SK-N-SH treated with all-trans-retinoic acid at 6 μM for 48 hours (cell line): ENCODE measurements around the gene FAM43A.

ENCODE experiments used
- ATAC-seq: fragments of 200-7000 bp; cut with Tn5 transposase; 3 replicates; pipeline ENCODE4 v1.9.1; 2020; ENCODE audit warnings: mild to moderate bottlenecking, moderate library complexity
- ARNTL ChIP-seq: fragments of 450-650 bp; formaldehyde crosslinking; IDR thresholded peaks from 2 replicates; pipeline ENCODE4 v1.5.0; 2020; ENCODE audit warnings: low read depth, mild to moderate bottlenecking, moderate library complexity, borderline replicate concordance
- ESRRG ChIP-seq: fragments of 250-450 bp; sonication (Bioruptor Pico); IDR thresholded peaks from 2 replicates; pipeline ENCODE4 v1.6.1; 2021; ENCODE audit warnings: mild to moderate bottlenecking
- ISL1 ChIP-seq: fragments of 250-450 bp; sonication (Bioruptor Pico); IDR thresholded peaks from 2 replicates; pipeline ENCODE4 v2.1.2; 2022; ENCODE audit warnings: mild to moderate bottlenecking, moderate library complexity
- OSR1 ChIP-seq: fragments of 250-450 bp; sonication (Bioruptor Pico); IDR thresholded peaks from 2 replicates; pipeline ENCODE4 v1.8.0; 2022; ENCODE audit warnings: moderate library complexity, mild to moderate bottlenecking, inconsistent platforms
- RARB ChIP-seq: fragments of 250-450 bp; sonication (Bioruptor Pico); IDR thresholded peaks from 2 replicates; pipeline ENCODE4 v1.8.0; 2021; ENCODE audit warnings: mild to moderate bottlenecking, moderate library complexity
- SNAI2 ChIP-seq: fragments of 250-450 bp; sonication (Bioruptor Pico); IDR thresholded peaks from 2 replicates; pipeline ENCODE4 v1.5.0; 2020; ENCODE audit warnings: mild to moderate bottlenecking, moderate library complexity
- TCF4 ChIP-seq: fragments of 250-450 bp; sonication (Bioruptor Pico); IDR thresholded peaks from 2 replicates; pipeline ENCODE4 v1.8.0; 2021; ENCODE audit warnings: mild to moderate bottlenecking, moderate library complexity, borderline replicate concordance
- TOX ChIP-seq: fragments of 250-450 bp; sonication (Bioruptor Pico); IDR thresholded peaks from 2 replicates; pipeline ENCODE4 v1.8.0; 2021; ENCODE audit warnings: mild to moderate bottlenecking, moderate library complexity, borderline replicate concordance
- ZFP3 ChIP-seq: fragments of 250-450 bp; sonication (Bioruptor Pico); IDR thresholded peaks from 2 replicates; pipeline ENCODE4 v1.5.0; 2020; ENCODE audit warnings: mild to moderate bottlenecking, moderate library complexity
- ZFP30 ChIP-seq: fragments of 450-650 bp; formaldehyde crosslinking; IDR thresholded peaks from 2 replicates; pipeline ENCODE4 v1.5.0; 2022; ENCODE audit warnings: mild to moderate bottlenecking, moderate library complexity
- ZNF565 ChIP-seq: fragments of 450-650 bp; formaldehyde crosslinking; conservative IDR thresholded peaks from 2 replicates; pipeline ENCODE4 v1.5.0; 2020; ENCODE audit warnings: low read depth, mild to moderate bottlenecking, moderate library complexity
- ZNF70 ChIP-seq: fragments of 450-650 bp; formaldehyde crosslinking; IDR thresholded peaks from 2 replicates; pipeline ENCODE4 v1.5.0; 2020; ENCODE audit warnings: mild to moderate bottlenecking, moderate library complexity
- ZNF8 ChIP-seq: fragments of 450-650 bp; formaldehyde crosslinking; IDR thresholded peaks from 2 replicates; pipeline ENCODE4 v1.5.0; 2020; ENCODE audit warnings: mild to moderate bottlenecking, moderate library complexity
- TF ChIP-seq, protein P1 (sequence below): fragments of 250-450 bp; sonication (Bioruptor Pico); IDR thresholded peaks from 2 replicates; pipeline ENCODE4 v1.5.1; 2021; ENCODE audit warnings: mild to moderate bottlenecking, moderate library complexity
- TF ChIP-seq, protein P2 (sequence below): fragments of 250-450 bp; sonication (Bioruptor Pico); IDR thresholded peaks from 2 replicates; pipeline ENCODE4 v1.5.0; 2020; ENCODE audit warnings: mild to moderate bottlenecking, moderate library complexity
- TF ChIP-seq, protein P3 (sequence below): fragments of 250-450 bp; sonication (Bioruptor Pico); IDR thresholded peaks from 2 replicates; pipeline ENCODE4 v1.8.0; 2021; ENCODE audit warnings: low read depth, mild to moderate bottlenecking, moderate library complexity, borderline replicate concordance
- TF ChIP-seq, protein P4 (sequence below): fragments of 250-450 bp; sonication (Bioruptor Pico); IDR thresholded peaks from 2 replicates; pipeline ENCODE4 v1.8.0; 2020; ENCODE audit warnings: mild to moderate bottlenecking, moderate library complexity, borderline replicate concordance

The FAM43A gene

DNA sequence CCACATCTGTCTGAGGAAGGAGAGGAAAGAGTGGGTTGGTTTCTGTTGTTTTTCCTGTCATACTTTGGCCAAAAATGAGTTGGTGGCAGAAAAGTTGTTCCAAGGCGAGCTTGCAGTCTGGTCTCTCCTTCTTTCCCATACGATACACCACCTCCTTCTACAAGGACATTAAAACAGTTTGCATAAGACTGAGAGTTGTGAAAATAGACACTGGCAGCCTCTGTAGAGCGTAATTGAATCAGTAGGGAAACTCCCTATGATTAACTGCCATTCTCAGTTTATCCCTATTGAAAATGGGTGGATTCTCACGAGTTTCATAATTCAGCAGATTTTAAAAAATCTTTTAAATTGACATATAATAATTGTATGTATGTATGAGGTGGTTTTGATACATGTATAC is 10.0 kb upstream of the FAM43A start:
- no peak for ATAC-seq
- TF ChIP-seq ZNF70 = no peak
- TF ChIP-seq ZFP30 (CRISPR knock-in tag) = no peak
- no peak for TF ChIP-seq ZNF8 (CRISPR knock-in tag)
- no peak for TF ChIP-seq ISL1
- TF ChIP-seq ZFP3 (CRISPR knock-in tag) = no peak
- TF ChIP-seq ARNTL = no peak
- TF ChIP-seq, protein P1, sequence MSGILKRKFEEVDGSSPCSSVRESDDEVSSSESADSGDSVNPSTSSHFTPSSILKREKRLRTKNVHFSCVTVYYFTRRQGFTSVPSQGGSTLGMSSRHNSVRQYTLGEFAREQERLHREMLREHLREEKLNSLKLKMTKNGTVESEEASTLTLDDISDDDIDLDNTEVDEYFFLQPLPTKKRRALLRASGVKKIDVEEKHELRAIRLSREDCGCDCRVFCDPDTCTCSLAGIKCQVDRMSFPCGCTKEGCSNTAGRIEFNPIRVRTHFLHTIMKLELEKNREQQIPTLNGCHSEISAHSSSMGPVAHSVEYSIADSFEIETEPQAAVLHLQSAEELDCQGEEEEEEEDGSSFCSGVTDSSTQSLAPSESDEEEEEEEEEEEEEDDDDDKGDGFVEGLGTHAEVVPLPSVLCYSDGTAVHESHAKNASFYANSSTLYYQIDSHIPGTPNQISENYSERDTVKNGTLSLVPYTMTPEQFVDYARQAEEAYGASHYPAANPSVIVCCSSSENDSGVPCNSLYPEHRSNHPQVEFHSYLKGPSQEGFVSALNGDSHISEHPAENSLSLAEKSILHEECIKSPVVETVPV (CRISPR knock-in tag) = no peak
- TF ChIP-seq OSR1 (CRISPR knock-in tag) = no peak
- TF ChIP-seq ESRRG (CRISPR knock-in tag) = no peak
- TF ChIP-seq, protein P2, sequence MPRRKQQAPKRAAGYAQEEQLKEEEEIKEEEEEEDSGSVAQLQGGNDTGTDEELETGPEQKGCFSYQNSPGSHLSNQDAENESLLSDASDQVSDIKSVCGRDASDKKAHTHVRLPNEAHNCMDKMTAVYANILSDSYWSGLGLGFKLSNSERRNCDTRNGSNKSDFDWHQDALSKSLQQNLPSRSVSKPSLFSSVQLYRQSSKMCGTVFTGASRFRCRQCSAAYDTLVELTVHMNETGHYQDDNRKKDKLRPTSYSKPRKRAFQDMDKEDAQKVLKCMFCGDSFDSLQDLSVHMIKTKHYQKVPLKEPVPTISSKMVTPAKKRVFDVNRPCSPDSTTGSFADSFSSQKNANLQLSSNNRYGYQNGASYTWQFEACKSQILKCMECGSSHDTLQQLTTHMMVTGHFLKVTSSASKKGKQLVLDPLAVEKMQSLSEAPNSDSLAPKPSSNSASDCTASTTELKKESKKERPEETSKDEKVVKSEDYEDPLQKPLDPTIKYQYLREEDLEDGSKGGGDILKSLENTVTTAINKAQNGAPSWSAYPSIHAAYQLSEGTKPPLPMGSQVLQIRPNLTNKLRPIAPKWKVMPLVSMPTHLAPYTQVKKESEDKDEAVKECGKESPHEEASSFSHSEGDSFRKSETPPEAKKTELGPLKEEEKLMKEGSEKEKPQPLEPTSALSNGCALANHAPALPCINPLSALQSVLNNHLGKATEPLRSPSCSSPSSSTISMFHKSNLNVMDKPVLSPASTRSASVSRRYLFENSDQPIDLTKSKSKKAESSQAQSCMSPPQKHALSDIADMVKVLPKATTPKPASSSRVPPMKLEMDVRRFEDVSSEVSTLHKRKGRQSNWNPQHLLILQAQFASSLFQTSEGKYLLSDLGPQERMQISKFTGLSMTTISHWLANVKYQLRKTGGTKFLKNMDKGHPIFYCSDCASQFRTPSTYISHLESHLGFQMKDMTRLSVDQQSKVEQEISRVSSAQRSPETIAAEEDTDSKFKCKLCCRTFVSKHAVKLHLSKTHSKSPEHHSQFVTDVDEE = no peak
- TF ChIP-seq, protein P3, sequence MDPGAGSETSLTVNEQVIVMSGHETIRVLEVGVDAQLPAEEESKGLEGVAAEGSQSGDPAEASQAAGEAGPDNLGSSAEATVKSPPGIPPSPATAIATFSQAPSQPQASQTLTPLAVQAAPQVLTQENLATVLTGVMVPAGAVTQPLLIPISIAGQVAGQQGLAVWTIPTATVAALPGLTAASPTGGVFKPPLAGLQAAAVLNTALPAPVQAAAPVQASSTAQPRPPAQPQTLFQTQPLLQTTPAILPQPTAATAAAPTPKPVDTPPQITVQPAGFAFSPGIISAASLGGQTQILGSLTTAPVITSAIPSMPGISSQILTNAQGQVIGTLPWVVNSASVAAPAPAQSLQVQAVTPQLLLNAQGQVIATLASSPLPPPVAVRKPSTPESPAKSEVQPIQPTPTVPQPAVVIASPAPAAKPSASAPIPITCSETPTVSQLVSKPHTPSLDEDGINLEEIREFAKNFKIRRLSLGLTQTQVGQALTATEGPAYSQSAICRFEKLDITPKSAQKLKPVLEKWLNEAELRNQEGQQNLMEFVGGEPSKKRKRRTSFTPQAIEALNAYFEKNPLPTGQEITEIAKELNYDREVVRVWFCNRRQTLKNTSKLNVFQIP (CRISPR knock-in tag) = no peak
- TF ChIP-seq TOX = no peak
- TF ChIP-seq, protein P4, sequence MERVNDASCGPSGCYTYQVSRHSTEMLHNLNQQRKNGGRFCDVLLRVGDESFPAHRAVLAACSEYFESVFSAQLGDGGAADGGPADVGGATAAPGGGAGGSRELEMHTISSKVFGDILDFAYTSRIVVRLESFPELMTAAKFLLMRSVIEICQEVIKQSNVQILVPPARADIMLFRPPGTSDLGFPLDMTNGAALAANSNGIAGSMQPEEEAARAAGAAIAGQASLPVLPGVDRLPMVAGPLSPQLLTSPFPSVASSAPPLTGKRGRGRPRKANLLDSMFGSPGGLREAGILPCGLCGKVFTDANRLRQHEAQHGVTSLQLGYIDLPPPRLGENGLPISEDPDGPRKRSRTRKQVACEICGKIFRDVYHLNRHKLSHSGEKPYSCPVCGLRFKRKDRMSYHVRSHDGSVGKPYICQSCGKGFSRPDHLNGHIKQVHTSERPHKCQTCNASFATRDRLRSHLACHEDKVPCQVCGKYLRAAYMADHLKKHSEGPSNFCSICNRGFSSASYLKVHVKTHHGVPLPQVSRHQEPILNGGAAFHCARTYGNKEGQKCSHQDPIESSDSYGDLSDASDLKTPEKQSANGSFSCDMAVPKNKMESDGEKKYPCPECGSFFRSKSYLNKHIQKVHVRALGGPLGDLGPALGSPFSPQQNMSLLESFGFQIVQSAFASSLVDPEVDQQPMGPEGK (CRISPR knock-in tag) = no peak
- no peak for TF ChIP-seq TCF4

DNA sequence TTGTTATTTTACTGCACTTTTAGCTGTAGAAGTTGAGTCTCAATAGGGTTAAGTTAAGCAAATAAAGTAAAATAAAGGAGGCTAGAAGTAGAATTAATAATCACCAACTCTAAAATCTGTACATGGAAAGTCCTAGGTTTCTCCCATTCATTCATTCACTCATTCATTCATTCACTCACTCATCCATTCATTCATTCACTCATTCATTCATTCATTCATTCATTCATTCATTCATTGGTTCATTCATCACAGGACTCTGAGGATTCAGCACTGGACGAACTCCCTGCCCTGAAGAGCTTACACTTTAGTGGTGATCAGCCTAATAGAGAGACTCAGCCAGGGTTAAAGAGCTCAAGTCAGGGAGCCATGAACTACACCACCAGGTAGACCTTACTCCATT is 9.2 kb upstream of the FAM43A start:
- no peak for TF ChIP-seq RARB (CRISPR knock-in tag)
- TF ChIP-seq, protein P1 (CRISPR knock-in tag) = no peak
- ATAC-seq = no peak

DNA sequence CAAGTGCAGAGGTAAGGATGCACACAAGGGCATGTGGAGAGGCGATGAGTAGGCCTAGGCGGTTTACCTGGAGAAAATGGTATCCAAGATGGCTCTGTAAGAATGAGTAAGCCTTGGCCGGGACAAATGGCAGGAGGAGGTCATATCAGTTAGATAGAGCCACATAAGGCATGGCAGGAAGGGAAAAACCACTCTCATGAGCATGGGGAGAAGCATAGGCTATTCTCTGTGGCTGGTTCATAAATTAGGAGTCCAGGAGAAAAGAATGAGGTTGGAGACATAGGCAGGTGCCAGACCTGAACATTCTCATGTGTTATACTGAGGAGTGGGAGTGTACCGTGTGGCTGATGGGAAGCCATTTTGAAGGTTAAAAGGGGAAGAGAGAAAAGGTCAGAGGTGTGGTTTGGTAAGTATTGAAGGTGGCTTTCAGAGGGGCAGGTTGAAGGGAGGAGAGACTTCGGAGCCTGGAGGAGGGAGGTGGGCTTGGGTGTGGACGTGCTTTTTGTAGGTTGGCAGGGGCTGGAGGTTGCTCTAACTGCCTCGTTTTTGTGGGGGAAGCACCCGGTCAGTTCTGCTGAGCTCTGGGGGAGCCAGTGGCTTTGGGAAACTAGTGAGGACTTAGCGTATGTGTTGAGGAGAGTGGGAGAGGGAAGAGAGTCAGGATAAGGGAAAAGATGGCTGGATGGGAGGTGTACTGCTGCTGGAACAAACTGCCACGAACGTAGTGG is 4.6 kb upstream of the FAM43A start:
- ATAC-seq = no peak

More for the DNA sequence above, 4.6 kb upstream of the FAM43A start:
- TF ChIP-seq SNAI2 = no peak
- TF ChIP-seq ISL1 = no peak
- TF ChIP-seq ZNF8 (CRISPR knock-in tag) = no peak
- no peak for TF ChIP-seq RARB (CRISPR knock-in tag)
- TF ChIP-seq ZFP30 (CRISPR knock-in tag) = no peak
- no peak for TF ChIP-seq TOX
- TF ChIP-seq ZNF70 = no peak
- TF ChIP-seq ZNF565 = no peak
- TF ChIP-seq, protein P1 (CRISPR knock-in tag) = no peak
- TF ChIP-seq, protein P3 (CRISPR knock-in tag) = no peak
- no peak for TF ChIP-seq ARNTL
